ENCODE data around the gene CECR2. TPM values are rescaled to one million over a fixed set of nuclear protein-coding genes. Genes with fewer than 3 reads are reported as not detected.

Gene CECR2
- polyA plus RNA-seq, 2 donors = 0.09 to 0.33 TPM

GRCh38 chr22:17359501-17359900, 9.8 kb upstream of the CECR2 start:
- H3K9me3 ChIP-seq (ENCODE audit: control insufficient read depth in 2 of 2, insufficient read depth in 1 of 2, low read depth in 1 of 2, low read length in 1 of 2) = no peaks in the 10 kb centered on the region
- no peak overlapping the region for H3K27ac ChIP-seq (ENCODE audit: low read depth in 2 of 2, low read length in 1 of 2)
- whole genome bisulfite sequencing, 2 donors = 54 to 62% methylated on average over 4 of the region's 4 CpGs
- no peaks in the 10 kb centered on the region for H3K4me1 ChIP-seq (ENCODE audit: control insufficient read depth in 2 of 2, insufficient read depth in 2 of 2, low read length in 1 of 2)
- H3K27me3 ChIP-seq (ENCODE audit: control insufficient read depth in 1 of 2, insufficient read depth in 2 of 2, low read length in 2 of 2) = no peaks in the 10 kb centered on the region
- H3K36me3 ChIP-seq (ENCODE audit: control insufficient read depth in 2 of 2, insufficient read depth in 2 of 2, low read length in 1 of 2) = no peaks in the 10 kb centered on the region
- no peak overlapping the region for H3K4me3 ChIP-seq (ENCODE audit: low read depth in 1 of 2, low read length in 2 of 2)

- no peaks in the 10 kb centered on the region for H3K36me3 ChIP-seq (ENCODE audit: control insufficient read depth in 2 of 2, insufficient read depth in 2 of 2, low read length in 1 of 2)
- H3K27ac ChIP-seq (ENCODE audit: low read depth in 2 of 2, low read length in 1 of 2) = no peak overlapping the region
- peaks cover 0 to 21% of the 10 kb centered on the region in 2 donors for H3K27me3 ChIP-seq (ENCODE audit: control insufficient read depth in 1 of 2, insufficient read depth in 2 of 2, low read length in 2 of 2)
- no peak overlapping the region for H3K4me3 ChIP-seq (ENCODE audit: low read depth in 1 of 2, low read length in 2 of 2)
- peaks cover 4 to 8% of the 10 kb centered on the region in 2 donors for H3K4me1 ChIP-seq (ENCODE audit: control insufficient read depth in 2 of 2, insufficient read depth in 2 of 2, low read length in 1 of 2)
- H3K9me3 ChIP-seq (ENCODE audit: control insufficient read depth in 2 of 2, insufficient read depth in 1 of 2, low read depth in 1 of 2, low read length in 1 of 2) = no peaks in the 10 kb centered on the region
- 72 to 77% methylated on average over 13 of the region's 13 CpGs for WGBS, 2 donors
Measured at GRCh38 chr22:17366329-17366728, 2.9 kb upstream of the CECR2 start.

GRCh38 chr22:17366830-17367229, 2.4 kb upstream of the CECR2 start:
- no peaks in the 10 kb centered on the region for H3K36me3 ChIP-seq (ENCODE audit: control insufficient read depth in 2 of 2, insufficient read depth in 2 of 2, low read length in 1 of 2)
- H3K9me3 ChIP-seq (ENCODE audit: control insufficient read depth in 2 of 2, insufficient read depth in 1 of 2, low read depth in 1 of 2, low read length in 1 of 2) = no peaks in the 10 kb centered on the region
- H3K27ac ChIP-seq (ENCODE audit: low read depth in 2 of 2, low read length in 1 of 2) = no peak overlapping the region
- H3K4me3 ChIP-seq (ENCODE audit: low read depth in 1 of 2, low read length in 2 of 2) = no peak overlapping the region
- H3K27me3 ChIP-seq (ENCODE audit: control insufficient read depth in 1 of 2, insufficient read depth in 2 of 2, low read length in 2 of 2) = peaks cover 0 to 24% of the 10 kb centered on the region in 2 donors
- 12 to 13% methylated on average over 11 of the region's 11 CpGs for WGBS, 2 donors
- H3K4me1 ChIP-seq (ENCODE audit: control insufficient read depth in 2 of 2, insufficient read depth in 2 of 2, low read length in 1 of 2) = peaks cover 4 to 8% of the 10 kb centered on the region in 2 donors

GRCh38 chr22:17368144-17368543, 1.1 kb upstream of the CECR2 start:
- Histone ChIP-seq H3K27me3 (ENCODE audit: control insufficient read depth in 1 of 2, insufficient read depth in 2 of 2, low read length in 2 of 2) (peaks cover 0 to 24% of the 10 kb centered on the region in 2 donors), H3K4me1 (ENCODE audit: control insufficient read depth in 2 of 2, insufficient read depth in 2 of 2, low read length in 1 of 2) (peaks cover 4 to 8% of the 10 kb centered on the region in 2 donors), H3K27ac (ENCODE audit: low read depth in 2 of 2, low read length in 1 of 2) (no peak overlapping the region), H3K36me3 (ENCODE audit: control insufficient read depth in 2 of 2, insufficient read depth in 2 of 2, low read length in 1 of 2) (no peaks in the 10 kb centered on the region), H3K9me3 (ENCODE audit: control insufficient read depth in 2 of 2, insufficient read depth in 1 of 2, low read depth in 1 of 2, low read length in 1 of 2) (no peaks in the 10 kb centered on the region), H3K4me3 (ENCODE audit: low read depth in 1 of 2, low read length in 2 of 2) (no peak overlapping the region)
- 5% methylated on average over 7 of the region's 7 CpGs for WGBS, 2 donors

- peaks cover 0 to 24% of the 10 kb centered on the region in 2 donors for H3K27me3 ChIP-seq (ENCODE audit: control insufficient read depth in 1 of 2, insufficient read depth in 2 of 2, low read length in 2 of 2)
- peak overlapping the region in 1 of 2 donors; percentile 24 for H3K27ac ChIP-seq (ENCODE audit: low read depth in 2 of 2, low read length in 1 of 2)
- no peaks in the 10 kb centered on the region for H3K9me3 ChIP-seq (ENCODE audit: control insufficient read depth in 2 of 2, insufficient read depth in 1 of 2, low read depth in 1 of 2, low read length in 1 of 2)
- WGBS, 2 donors = 1 to 2% methylated on average over 52 to 63 of the region's 64 CpGs
- H3K4me1 ChIP-seq (ENCODE audit: control insufficient read depth in 2 of 2, insufficient read depth in 2 of 2, low read length in 1 of 2) = peaks cover 4 to 8% of the 10 kb centered on the region in 2 donors
- H3K36me3 ChIP-seq (ENCODE audit: control insufficient read depth in 2 of 2, insufficient read depth in 2 of 2, low read length in 1 of 2) = no peaks in the 10 kb centered on the region
- peak overlapping the region; percentile 35 to 52 for H3K4me3 ChIP-seq (ENCODE audit: low read depth in 1 of 2, low read length in 2 of 2)
Measured at GRCh38 chr22:17368554-17369438, 464 bp upstream of the CECR2 start.

GRCh38 chr22:17370026-17370765, 936 bp downstream of the CECR2 start:
- H3K27ac ChIP-seq (ENCODE audit: low read depth in 2 of 2, low read length in 1 of 2) = no peak overlapping the region
- peak overlapping the region; percentile 52 to 59 for H3K4me3 ChIP-seq (ENCODE audit: low read depth in 1 of 2, low read length in 2 of 2)
- peaks cover 0 to 24% of the 10 kb centered on the region in 2 donors for H3K27me3 ChIP-seq (ENCODE audit: control insufficient read depth in 1 of 2, insufficient read depth in 2 of 2, low read length in 2 of 2)

GRCh38 chr22:17370766-17371432, 1.6 kb downstream of the CECR2 start:
- Histone ChIP-seq H3K27me3 (ENCODE audit: control insufficient read depth in 1 of 2, insufficient read depth in 2 of 2, low read length in 2 of 2) (peaks cover 0 to 24% of the 10 kb centered on the region in 2 donors), H3K4me3 (ENCODE audit: low read depth in 1 of 2, low read length in 2 of 2) (peak overlapping the region; percentile 52 to 59), H3K36me3 (ENCODE audit: control insufficient read depth in 2 of 2, insufficient read depth in 2 of 2, low read length in 1 of 2) (no peaks in the 10 kb centered on the region), H3K9me3 (ENCODE audit: control insufficient read depth in 2 of 2, insufficient read depth in 1 of 2, low read depth in 1 of 2, low read length in 1 of 2) (no peaks in the 10 kb centered on the region), H3K4me1 (ENCODE audit: control insufficient read depth in 2 of 2, insufficient read depth in 2 of 2, low read length in 1 of 2) (peaks cover 4 to 8% of the 10 kb centered on the region in 2 donors), H3K27ac (ENCODE audit: low read depth in 2 of 2, low read length in 1 of 2) (no peak overlapping the region)
- WGBS, 2 donors = 14 to 17% methylated on average over 23 of the region's 23 CpGs

More at GRCh38 chr22:17370026-17370765, 936 bp downstream of the CECR2 start:
- Histone ChIP-seq H3K36me3 (ENCODE audit: control insufficient read depth in 2 of 2, insufficient read depth in 2 of 2, low read length in 1 of 2) (no peaks in the 10 kb centered on the region), H3K4me1 (ENCODE audit: control insufficient read depth in 2 of 2, insufficient read depth in 2 of 2, low read length in 1 of 2) (peaks cover 4 to 8% of the 10 kb centered on the region in 2 donors), H3K9me3 (ENCODE audit: control insufficient read depth in 2 of 2, insufficient read depth in 1 of 2, low read depth in 1 of 2, low read length in 1 of 2) (no peaks in the 10 kb centered on the region)
- 2% methylated on average over 44 to 88 of the region's 88 CpGs for WGBS, 2 donors

- no peaks in the 10 kb centered on the region for H3K9me3 ChIP-seq (ENCODE audit: control insufficient read depth in 2 of 2, insufficient read depth in 1 of 2, low read depth in 1 of 2, low read length in 1 of 2)
- peaks cover 0 to 24% of the 10 kb centered on the region in 2 donors for H3K27me3 ChIP-seq (ENCODE audit: control insufficient read depth in 1 of 2, insufficient read depth in 2 of 2, low read length in 2 of 2)
- H3K27ac ChIP-seq (ENCODE audit: low read depth in 2 of 2, low read length in 1 of 2) = no peak overlapping the region
- 68 to 69% methylated on average over 5 of the region's 5 CpGs for WGBS, 2 donors
- no peaks in the 10 kb centered on the region for H3K36me3 ChIP-seq (ENCODE audit: control insufficient read depth in 2 of 2, insufficient read depth in 2 of 2, low read length in 1 of 2)
- H3K4me3 ChIP-seq (ENCODE audit: low read depth in 1 of 2, low read length in 2 of 2) = no peak overlapping the region
- peaks cover 4 to 8% of the 10 kb centered on the region in 2 donors for H3K4me1 ChIP-seq (ENCODE audit: control insufficient read depth in 2 of 2, insufficient read depth in 2 of 2, low read length in 1 of 2)
Measured at GRCh38 chr22:17371448-17371847, 2.2 kb downstream of the CECR2 start.

GRCh38 chr22:17373855-17374254, 4.6 kb downstream of the CECR2 start:
- Histone ChIP-seq H3K4me3 (ENCODE audit: low read depth in 1 of 2, low read length in 2 of 2) (no peak overlapping the region), H3K27ac (ENCODE audit: low read depth in 2 of 2, low read length in 1 of 2) (no peak overlapping the region), H3K27me3 (ENCODE audit: control insufficient read depth in 1 of 2, insufficient read depth in 2 of 2, low read length in 2 of 2) (peaks cover 0 to 19% of the 10 kb centered on the region in 2 donors), H3K9me3 (ENCODE audit: control insufficient read depth in 2 of 2, insufficient read depth in 1 of 2, low read depth in 1 of 2, low read length in 1 of 2) (no peaks in the 10 kb centered on the region), H3K36me3 (ENCODE audit: control insufficient read depth in 2 of 2, insufficient read depth in 2 of 2, low read length in 1 of 2) (no peaks in the 10 kb centered on the region), H3K4me1 (ENCODE audit: control insufficient read depth in 2 of 2, insufficient read depth in 2 of 2, low read length in 1 of 2) (peaks cover 4% of the 10 kb centered on the region in 2 donors)
- 74 to 79% methylated on average over 4 of the region's 4 CpGs for WGBS, 2 donors
